Measurements from ENCODE around the gene KCNQ1. TPM values are rescaled to one million over a fixed set of nuclear protein-coding genes. Genes with fewer than 3 reads are reported as not detected.
A peak's percentile ranks its signal among the peaks of the same experiment; 100 is the strongest.

Gene KCNQ1
- total RNA-seq, 1 donor from 2014 or later, result 8.5 TPM

GRCh38 chr11:2416765-2417164 lies 28.0 kb upstream of the KCNQ1 start:
- Mint-ChIP-seq H3K4me1 (peaks cover 16% of the 10 kb centered on the region), H3K4me3 (no peak overlapping the region), H3K27me3 (ENCODE audit: low read depth) (no peaks in the 10 kb centered on the region), H3K36me3 (no peaks in the 10 kb centered on the region), H3K9me3 (no peaks in the 10 kb centered on the region), H3K27ac (peak overlapping the region; percentile 56)
- TF ChIP-seq CTCF (IDR thresholded peaks at IDR 0.05; ENCODE audit: unreplicated experiment), result no peak
- DNase-seq (ENCODE audit: low spot score in 2 of 2, unreplicated experiment in 2 of 2), result no peak

GRCh38 chr11:2417856-2418692 lies 26.7 kb upstream of the KCNQ1 start:
- Mint-ChIP-seq H3K4me1 (peaks cover 12% of the 10 kb centered on the region), H3K4me3 (no peak overlapping the region), H3K27ac (peak overlapping the region; percentile 64), H3K27me3 (ENCODE audit: low read depth) (no peaks in the 10 kb centered on the region), H3K9me3 (no peaks in the 10 kb centered on the region), H3K36me3 (no peaks in the 10 kb centered on the region)
- TF ChIP-seq CTCF (IDR thresholded peaks at IDR 0.05; ENCODE audit: unreplicated experiment), result no peak
- DNase-seq (ENCODE audit: low spot score in 2 of 2, unreplicated experiment in 2 of 2), result no peak

- DNase-seq (ENCODE audit: low spot score in 2 of 2, unreplicated experiment in 2 of 2), result no peak
- H3K27ac Mint-ChIP-seq, result peak overlapping the region; percentile 64
- H3K4me3 Mint-ChIP-seq, result no peak overlapping the region
- no peaks in the 10 kb centered on the region for H3K36me3 Mint-ChIP-seq
- H3K9me3 Mint-ChIP-seq, result no peaks in the 10 kb centered on the region
- no peak for TF ChIP-seq CTCF (IDR thresholded peaks at IDR 0.05; ENCODE audit: unreplicated experiment)
- peaks cover 12% of the 10 kb centered on the region for H3K4me1 Mint-ChIP-seq
- H3K27me3 Mint-ChIP-seq (ENCODE audit: low read depth), result no peaks in the 10 kb centered on the region
Measured at GRCh38 chr11:2418693-2419360, 26.0 kb upstream of the KCNQ1 start.

GRCh38 chr11:2419638-2420501 lies 24.9 kb upstream of the KCNQ1 start:
- peaks cover 10% of the 10 kb centered on the region for H3K4me1 Mint-ChIP-seq
- H3K36me3 Mint-ChIP-seq, result no peaks in the 10 kb centered on the region
- peak; percentile 86 for TF ChIP-seq CTCF (IDR thresholded peaks at IDR 0.05; ENCODE audit: unreplicated experiment)
- H3K27ac Mint-ChIP-seq, result peak overlapping the region; percentile 86
- peak; percentile 54 to 85 for DNase-seq (ENCODE audit: low spot score in 2 of 2, unreplicated experiment in 2 of 2)
- H3K4me3 Mint-ChIP-seq, result no peak overlapping the region
- no peaks in the 10 kb centered on the region for H3K9me3 Mint-ChIP-seq
- no peaks in the 10 kb centered on the region for H3K27me3 Mint-ChIP-seq (ENCODE audit: low read depth)

GRCh38 chr11:2420502-2421225 lies 24.1 kb upstream of the KCNQ1 start:
- Mint-ChIP-seq H3K9me3 (no peaks in the 10 kb centered on the region), H3K27me3 (ENCODE audit: low read depth) (no peaks in the 10 kb centered on the region), H3K36me3 (no peaks in the 10 kb centered on the region), H3K27ac (peak overlapping the region; percentile 86), H3K4me1 (peaks cover 10% of the 10 kb centered on the region), H3K4me3 (no peak overlapping the region)
- DNase-seq (ENCODE audit: low spot score in 2 of 2, unreplicated experiment in 2 of 2), result peak; percentile 73 to 83
- TF ChIP-seq CTCF (IDR thresholded peaks at IDR 0.05; ENCODE audit: unreplicated experiment), result peak; percentile 90
